Lung microvascular endothelial cell (primary cell): ENCODE measurements around the gene ZNF716. TPM values are rescaled to one million over a fixed set of nuclear protein-coding genes. Genes with fewer than 3 reads are reported as not detected.
"Not testable (repeated sequence)": the region's sequence is repeated elsewhere in the genome, so short reads cannot be mapped to it uniquely, and the experiment has no call there.

Experiments
- DNase-seq, 2 donors: peaks; one replicate each; pipeline versions ENCODE4 v3.0.0 to v3.0.0-alpha.2; 2010; ENCODE audit warnings: low read depth in 2 of 2
- total RNA-seq: library from RNA; depleted of rRNA; stranded (reverse); fragments of >200 nt; gene quantifications from 2 replicates; pipeline ENCODE4 v1.2.1, GENCODE V29; 2014

ZNF716 gene
- total RNA-seq = not detected in 2 replicates

DNA sequence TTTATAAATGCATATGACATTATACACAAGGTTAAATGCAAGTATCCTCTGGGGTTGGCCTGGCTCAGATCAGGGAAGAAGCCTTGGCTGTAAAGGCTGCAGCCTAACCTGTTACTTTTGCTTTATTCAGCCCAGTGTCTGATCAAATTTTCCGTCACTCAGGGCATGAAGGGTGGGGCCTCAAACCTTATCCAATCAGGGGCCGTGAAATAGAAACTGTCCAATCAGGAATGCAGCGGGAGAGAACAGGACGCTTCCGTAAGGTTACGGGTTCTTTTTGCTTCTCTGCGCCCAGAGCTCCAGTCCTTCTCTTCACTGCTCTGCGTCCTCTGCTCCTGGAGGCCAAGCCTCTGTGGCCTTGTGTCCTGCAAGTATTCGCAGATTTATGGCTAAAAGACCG, at the start of gene ZNF716:
Gene ZNF716 (plus strand): TSS at position 274 of the 400 bp plus-strand sequence. CDS start 112 bp downstream, at position 386.
- DNase-seq = no peak

DNA sequence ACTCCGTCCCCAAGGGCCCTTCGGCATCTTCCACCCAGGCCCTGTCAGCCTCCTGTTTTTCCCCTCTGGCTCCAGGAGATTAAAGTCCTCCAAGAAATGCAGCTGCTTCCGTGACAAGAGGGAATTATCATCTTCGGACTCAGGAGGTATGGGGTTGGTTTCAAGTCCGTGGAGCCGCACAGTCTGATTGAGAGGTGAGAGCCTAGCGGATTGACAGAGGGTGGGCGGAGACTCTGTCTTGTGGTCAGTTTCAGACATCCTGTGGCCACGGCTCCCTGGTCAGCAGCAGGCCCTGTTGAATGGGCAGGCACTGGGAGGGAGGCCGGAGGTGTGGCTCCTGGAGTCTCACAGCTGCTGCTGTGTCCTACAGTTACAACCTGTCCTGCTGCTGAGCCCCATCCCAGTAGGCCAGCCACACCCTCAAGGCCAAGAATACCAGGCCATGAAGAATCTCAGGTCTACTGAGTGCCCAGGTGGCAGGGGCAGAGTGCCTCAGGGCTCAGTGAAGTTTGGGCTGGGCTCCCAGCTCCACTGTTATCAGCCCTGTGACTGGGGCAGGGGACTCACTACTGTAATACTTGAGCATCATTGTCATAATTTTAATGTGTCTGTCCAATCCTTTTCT, 49.3 kb upstream of the ZNF716 start:
- DNase-seq = no peak

DNA sequence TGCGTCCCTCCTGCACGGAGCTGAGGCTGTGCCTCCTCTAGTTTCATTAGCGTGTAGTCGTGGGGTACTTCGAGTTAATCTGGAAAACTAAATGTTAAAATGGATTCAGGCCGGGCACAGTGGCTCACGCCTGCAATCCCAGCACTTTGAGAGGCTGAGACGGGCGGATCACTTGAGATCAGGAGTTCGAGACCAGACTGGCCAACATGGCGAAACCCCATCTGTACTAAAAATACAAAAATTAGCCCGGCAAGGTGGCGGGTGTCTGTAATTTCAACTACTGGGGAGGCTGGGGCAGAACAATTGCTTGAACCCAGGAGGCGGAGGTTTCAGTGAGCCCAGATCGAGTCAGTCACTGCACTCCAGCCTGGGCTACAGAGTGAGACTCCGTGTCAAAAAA, 46.9 kb upstream of the ZNF716 start:
- DNase-seq = not testable (repeated sequence)

DNA sequence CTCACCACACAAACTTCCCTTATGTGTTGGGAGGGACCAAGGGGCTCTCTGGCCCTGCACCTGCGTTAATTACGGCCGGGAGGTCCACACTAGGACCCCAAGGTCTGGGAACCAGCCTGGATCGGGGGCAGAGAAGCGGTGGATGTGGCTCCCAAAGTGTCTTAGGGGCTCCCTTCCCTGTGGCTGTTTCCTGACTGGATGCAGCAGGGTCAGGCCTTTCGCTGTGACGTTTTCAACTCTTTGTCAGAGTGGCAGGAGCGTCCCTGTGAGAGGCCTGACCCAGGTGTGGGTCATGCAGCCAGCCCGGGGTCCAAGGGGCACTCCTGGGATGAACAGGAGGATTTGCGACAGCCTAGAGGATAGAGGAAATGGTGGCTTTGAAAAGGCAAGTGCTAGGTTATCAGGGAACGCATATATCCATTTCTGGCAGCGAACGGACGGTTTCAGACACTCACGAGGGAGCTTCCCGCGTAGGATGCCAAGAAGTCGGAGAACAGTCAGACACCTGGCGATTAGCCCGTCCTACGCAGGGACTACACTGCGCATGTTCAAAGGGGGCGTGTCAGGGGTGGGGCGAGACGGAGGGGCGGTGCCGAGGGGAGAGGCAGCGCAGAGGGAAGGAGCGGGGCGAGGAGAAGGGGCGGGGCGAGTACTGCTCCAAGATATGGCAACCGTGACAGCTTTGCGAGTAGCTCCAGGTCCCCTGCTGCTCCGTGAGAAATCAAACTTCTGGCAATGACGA, 46.2 kb upstream of the ZNF716 start:
- no peak for DNase-seq

DNA sequence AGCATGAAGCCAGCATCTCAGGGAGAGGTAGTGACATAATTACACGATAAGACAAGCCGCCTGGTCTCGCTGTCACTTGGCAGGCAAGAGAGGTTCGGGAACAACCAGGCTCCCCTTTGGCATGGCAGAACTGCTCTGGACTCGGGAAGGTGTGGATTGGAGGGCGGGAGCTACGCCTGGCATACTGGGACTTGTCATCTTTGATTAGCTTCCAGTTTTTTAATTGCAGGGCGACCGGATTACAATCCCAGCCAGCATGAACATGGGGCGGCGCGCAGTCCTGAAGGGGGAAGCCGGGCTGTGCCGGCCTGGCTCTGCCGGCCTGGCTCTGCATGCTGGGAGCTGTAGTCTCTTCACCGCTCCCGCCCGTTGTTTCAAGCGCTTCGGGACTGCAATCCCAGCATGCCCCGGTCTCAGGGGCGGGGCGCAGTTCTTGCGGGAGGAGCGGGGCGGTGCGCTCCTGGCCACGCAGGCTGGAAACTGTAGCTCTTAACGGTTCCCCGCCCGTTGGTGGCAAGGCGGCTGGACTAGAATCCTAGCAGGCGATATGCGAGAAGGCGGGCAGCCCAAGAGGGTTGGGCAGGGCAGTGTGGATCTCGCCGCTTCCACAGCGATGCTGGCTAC, 45.5 kb upstream of the ZNF716 start:
- no peak for DNase-seq

DNA sequence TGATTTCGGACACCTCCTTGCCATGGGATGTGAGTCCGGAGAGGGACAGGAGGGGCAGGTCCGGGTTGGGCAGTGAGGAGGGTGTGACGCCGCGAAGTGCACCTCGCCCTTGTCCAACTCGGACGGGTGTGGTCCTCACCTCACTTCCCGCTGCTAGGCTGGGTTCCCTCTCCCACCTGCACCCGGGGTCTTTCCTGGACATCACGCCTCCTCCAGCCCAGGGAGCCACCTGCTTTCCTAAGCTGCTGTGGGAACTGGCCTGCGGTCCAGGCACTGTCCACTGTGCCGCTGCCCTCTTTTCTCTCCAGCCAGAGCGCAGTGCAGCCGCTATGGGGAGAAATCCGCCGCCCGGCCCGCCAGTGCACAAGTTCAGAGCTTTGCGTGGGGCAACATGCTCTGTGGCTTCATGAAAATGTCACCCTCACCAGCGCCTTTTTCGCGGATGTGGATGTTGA, 45.0 kb upstream of the ZNF716 start:
- no peak for DNase-seq

DNA sequence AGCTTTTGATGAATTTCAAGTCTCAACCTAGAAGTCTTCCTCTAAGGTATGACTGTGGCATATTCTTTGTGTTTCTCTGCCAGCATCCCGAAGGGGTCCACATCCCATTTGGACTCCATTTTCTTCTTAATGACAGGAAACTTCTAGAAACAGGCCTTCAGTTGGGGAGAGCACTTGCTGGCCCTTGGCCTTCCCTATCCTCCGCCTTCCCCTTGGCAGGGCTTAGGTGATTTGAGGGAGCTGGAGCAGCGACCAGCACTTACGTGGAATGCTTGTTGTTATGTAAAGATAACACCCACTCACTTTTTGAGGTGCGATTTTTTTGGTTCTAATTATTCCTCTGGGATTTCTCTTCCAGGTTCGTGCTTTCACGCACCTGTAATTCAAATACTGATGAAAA, 42.9 kb upstream of the ZNF716 start:
- no peak for DNase-seq

DNA sequence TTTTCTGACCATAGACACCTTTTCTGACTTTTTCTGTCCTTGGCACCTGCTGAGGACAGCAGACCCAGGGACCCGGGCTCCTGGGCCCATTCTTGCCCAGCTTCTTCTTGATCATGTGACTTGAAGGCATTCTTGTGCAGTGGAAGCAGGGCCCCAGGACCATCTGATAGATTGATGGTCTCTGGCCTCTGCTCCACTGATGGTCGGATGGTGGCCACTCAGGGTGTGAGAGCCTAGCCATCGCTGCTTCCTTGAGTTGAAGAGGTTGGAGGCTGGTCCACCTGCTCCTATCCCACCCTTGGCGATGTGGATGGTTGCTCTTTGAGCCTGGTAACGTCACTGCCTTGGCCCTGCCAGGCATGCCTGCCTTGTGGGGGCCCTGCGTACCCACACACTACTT, 37.8 kb upstream of the ZNF716 start:
- DNase-seq = no peak

DNA sequence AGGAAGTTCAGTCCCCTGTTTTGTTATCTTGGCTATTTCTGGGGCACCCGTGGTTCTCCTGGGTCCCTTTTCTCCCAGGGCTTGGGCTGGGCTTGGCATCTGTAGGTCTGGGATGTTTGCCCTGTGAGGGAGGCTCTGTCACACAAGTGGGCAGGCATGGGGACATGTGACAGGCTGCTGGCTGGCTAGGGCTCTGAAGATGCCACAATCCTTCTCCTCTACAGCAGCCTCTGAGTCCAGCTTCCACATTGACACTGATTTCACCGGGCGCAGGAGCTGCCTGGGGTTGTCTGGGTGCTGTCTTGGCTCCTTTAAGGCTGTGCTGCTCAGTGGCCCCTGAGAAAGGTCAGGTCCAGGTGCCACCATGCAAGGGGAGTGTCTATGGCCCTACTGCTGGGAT, 37.4 kb upstream of the ZNF716 start:
- DNase-seq = no peak

DNA sequence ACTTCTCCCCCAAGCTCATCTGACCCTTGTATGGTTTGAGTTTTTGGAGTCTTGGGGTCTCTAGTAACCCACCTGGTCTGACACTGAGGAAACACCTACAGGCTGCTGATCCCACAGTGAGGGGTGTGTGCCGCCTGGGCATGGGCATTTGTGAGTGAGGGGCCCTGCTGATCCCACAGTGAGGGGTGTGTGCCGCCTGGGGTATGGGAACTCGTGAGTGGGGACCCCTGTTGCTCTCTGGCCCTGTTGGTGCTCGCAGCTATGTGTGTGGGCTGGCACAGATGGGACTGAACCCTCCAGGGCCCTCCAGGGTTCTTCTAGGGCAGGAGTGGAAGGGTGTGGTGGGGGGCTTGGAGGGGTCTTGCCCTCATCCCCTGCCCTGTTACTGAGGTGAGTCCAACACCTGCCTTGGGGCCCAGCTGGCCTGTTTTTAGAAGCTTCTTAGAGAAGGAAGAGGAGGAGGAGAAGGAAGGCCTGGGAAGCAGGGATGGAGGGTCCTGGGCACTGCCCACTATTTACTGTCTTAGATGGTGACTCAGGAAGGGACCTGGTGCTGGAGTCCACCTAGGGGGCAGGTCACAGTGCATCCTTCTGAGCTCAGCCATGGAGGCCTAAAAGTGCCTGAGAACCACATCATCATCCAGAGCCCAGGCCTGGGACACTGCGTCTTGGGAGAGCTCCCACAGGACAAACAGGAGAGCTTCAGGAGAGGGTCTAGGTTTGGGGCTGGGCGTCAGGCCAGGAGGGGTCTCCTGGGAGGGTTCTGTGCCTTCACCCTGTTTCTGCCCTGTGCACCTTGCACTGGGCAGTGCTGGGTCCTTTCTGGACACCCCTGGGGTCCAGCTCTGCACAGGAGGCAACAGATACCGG, 36.2 kb upstream of the ZNF716 start:
- DNase-seq = no peak

DNA sequence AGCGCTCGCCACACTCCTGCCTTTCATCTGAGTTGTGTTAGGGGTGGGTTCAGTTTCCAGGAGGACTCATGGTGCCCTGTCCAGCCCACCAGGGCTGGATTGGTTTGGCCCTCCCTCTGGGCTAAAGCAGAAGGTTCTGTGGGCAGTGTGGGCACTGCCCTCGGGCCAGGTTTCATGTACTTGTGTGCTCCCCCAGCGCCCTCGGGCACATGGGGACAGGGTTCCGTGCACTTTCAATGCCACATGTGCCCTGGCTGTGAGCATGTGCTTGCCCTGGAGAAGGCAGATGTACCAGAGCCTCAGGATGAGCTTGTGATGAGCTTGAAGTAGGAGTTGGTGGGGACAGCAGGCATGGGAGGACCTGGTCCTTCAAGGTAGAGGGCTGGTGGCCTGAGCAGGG, 35.6 kb upstream of the ZNF716 start:
- no peak for DNase-seq

DNA sequence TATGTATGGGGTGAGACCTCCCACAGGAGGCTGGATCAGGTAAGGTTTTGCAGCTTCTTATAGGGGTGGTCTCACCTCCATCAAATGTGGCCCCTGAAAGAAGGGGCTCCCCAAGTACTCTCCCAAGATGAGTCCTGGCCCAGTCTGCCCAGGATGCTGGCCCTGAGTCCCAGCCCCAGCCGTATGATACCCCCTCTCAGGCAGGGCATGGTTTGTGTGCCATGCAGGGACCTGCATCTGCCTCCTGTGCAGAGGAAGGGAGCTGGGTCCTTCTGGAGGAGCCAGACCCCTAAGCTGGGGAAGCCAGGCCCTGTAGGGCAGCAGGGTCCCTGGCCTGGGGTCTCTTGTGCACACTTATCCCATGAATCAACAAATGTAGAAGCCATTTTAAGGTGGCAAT, 35.1 kb upstream of the ZNF716 start:
- DNase-seq = no peak

DNA sequence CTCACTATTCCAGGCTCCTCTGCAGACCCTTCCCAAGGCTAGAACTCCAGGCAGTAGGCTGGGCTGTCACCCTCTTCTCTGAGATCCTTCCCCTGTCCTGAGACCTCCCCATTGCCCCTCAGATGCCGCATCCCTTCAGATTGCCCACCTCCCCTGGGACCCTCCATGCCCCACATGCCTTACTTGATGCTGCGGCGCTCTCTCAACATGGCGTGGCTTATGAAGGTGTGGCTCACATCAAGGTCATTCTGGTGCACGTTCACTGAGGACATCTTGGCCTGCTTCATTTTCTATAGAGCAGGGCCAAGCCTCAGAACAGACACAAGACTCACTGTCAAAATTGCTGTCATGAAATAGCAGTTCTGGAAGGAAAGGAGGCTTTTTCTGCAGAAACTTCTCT, 34.7 kb upstream of the ZNF716 start:
- DNase-seq = no peak

DNA sequence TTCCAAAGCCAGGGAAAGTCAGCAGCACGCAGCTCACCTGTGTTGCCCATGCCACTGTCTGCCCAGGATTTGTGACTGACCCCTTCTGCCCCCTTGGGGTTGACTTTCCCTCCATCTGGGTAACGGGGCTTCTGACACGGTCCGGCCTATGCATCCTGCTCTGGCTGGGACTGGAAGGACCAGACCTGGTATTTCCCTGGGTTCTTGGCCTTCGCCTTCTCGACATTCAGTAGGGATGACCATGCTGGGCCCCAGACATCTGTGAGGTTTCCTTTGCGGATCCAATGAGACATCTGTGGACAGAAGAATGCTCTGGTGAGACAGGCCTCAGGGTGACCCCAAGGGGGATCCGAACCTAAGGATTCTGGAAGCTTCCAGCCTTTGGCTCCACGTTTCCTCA, 34.2 kb upstream of the ZNF716 start:
- DNase-seq = no peak

DNA sequence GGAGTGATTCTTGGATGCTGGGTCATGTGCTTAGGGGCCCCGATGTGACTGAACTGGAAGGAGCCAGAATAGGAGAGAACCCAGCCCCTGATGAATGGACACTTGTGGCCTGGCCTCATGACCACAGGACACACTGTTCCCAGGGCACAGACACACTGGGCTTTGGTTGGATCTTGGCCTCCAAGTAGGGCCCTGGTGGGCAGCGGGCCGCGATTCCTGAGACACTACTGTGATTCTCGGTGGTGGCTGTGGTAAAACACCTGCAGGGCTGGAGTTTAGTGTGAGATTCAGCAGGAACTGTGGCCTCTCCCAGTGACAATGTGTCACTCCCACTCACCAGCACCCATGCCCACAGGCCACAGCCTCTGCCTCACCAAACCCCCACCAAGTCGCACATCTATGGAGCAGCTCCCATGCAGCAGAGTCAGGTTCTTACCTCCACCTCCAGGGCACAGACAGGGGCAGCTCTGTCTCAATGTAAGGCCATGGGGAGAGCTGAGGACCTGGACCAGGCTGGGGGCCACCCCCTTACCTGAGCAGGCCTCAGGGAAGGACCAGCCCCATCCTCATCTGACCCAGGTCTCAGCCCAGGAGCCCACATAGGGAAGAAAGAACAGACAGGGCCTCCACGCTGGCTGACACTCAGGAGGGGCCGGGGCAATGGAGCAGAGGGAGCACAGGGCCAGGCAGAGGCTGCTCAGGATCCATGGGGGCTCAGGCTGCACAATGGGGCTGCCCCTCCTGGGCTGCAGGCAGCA, 33.2 kb upstream of the ZNF716 start:
- no peak for DNase-seq

DNA sequence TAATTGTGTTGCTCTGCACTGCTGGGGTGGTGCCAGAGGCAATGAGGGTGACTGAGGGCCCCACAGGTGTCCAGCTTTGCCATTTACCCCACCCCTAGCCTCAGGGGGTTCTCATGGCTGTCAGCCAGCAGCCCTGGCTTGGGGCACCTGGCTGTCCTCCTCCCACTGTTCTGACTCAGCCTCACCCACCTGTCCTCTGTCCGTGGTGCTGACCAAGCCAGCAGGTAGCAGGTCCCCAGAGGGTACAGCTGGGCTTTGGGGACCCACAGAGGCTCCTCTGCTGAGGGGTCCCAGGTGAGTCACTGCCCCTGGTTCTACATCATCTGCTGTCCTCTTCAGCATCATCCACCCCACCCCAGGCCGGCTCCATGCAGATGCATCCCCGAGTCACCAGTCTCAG, 32.2 kb upstream of the ZNF716 start:
- no peak for DNase-seq

DNA sequence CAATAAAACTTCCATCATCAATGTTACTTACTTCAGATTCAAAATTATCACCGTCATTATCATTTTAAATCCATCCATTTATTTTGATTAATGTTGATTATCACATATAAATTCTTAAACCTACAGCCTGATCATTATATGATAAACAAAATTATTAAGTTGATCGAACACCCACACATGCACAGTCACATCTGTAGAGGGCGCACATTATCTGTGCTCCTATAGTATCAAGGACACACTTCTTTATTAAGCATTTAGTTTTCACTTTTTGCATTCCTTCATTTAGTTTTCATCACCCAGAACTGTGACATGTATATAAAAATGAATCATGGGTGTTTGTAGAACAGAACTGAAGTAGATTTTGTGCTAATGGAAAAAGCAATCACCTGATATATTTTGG, 26.2 kb upstream of the ZNF716 start:
- DNase-seq = no peak

DNA sequence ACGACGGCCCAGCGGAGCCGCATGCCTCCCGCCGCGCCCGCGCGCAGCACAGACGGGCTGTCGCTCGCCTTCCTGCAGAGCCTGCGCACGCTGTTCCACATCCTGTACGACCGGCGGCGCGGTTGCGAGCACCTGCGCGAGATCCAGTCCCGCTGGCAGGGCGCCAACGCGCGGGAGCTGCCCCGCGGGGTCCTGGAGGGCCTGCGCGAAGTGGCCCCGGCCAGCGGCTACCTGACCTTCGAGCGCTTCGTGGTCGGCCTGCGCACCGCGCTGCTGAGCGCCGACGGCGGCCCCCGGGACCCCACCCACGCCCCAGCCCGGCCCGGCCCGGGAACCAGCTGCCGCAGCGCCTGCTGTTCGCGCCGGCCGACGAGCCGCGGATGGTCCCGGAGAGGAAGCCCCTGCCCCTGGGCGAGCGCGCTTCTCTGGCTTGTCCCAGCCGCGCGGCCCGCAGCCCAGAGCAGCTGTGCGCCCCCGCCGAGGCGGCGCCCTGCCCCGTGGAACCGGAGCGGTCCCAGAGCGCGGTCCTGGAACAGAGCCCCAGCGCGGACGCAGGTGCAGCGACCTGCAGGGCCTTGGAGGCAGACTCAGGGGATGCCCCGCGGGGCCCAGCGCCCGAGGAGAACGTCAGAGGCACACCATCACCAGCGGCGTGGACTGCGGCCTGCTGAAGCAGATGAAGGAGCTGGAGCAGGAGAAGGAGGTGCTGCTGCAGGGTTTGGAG, 25.3 kb upstream of the ZNF716 start:
- no peak for DNase-seq

DNA sequence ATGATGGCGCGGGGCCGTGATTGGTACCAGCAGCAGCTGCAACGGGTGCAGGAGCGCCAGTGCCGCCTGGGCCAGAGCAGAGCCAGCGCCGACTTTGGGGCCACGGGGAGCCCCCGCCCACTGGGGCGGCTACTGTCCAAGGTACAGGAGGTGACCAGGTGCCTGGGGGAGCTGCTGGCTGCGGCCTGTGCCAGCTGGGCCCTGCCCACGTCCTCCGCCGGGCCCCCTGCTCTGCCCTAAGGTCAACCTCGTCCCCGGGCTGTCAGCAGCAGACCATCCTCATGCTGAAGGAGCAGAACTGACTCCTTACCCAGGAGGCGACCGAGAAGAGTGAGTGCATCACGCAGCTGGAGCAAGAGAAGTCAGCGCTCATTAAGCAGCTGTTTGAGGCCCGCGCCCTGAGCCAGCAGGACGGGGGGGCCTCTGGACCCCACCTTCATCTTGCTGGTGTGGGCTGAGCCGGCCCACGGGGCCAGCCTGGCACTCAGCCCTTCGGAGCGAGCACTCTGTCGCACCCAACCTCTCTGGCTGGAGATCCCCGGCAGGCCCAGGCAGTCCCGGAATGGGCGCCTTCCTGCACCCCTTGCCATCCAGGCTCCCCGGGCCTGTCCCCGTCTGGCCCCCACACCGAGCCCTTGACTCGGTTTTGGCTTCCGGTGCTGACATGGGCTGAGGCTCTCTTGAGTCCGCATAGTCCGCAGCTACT, 24.6 kb upstream of the ZNF716 start:
- DNase-seq = no peak
